Measurements from ENCODE around the gene TMPRSS9. TPM values are rescaled to one million over a fixed set of nuclear protein-coding genes. Genes with fewer than 3 reads are reported as not detected.

TMPRSS9 gene
- polyA plus RNA-seq, 1 donor from 2014 or later, result not detected

- no peaks in the 10 kb centered on the region for H4K20me1 ChIP-seq (ENCODE audit: insufficient read depth)
- H3K27me3 ChIP-seq (ENCODE audit: insufficient read depth, low read depth, low read length), result no peaks in the 10 kb centered on the region
- no peak overlapping the region for H3K4me3 ChIP-seq (ENCODE audit: low read length)
- H2AFZ ChIP-seq (ENCODE audit: low read depth, low read length), result no peak overlapping the region
- H3K27ac ChIP-seq (ENCODE audit: low read length), result no peak overlapping the region
- TF ChIP-seq REST (IDR thresholded peaks at IDR 0.05; ENCODE audit: borderline replicate concordance) (no peak), POLR2AphosphoS5 (IDR thresholded peaks at IDR 0.05) (no peak), TAF1 (IDR thresholded peaks at IDR 0.05; ENCODE audit: low read depth) (no peak), SMC3 (conservative IDR thresholded peaks at IDR 0.05; ENCODE audit: poor library complexity) (no peak), MXI1 (conservative IDR thresholded peaks at IDR 0.05; ENCODE audit: poor library complexity, severe bottlenecking) (no peak), EP300 (conservative IDR thresholded peaks at IDR 0.05; ENCODE audit: poor library complexity, severe bottlenecking) (no peak), CTCF (IDR thresholded peaks at IDR 0.05; ENCODE audit: poor library complexity, severe bottlenecking) (no peak), RAD21 (conservative IDR thresholded peaks at IDR 0.05) (no peak), EZH2 (IDR thresholded peaks at IDR 0.05; ENCODE audit: borderline replicate concordance, insufficient read depth, low read length, poor library complexity, severe bottlenecking) (no peak)
- no peaks in the 10 kb centered on the region for H3K36me3 ChIP-seq (ENCODE audit: insufficient read depth, low read length)
- H3K79me2 ChIP-seq (replicated peaks; ENCODE audit: insufficient read depth, low read length), result no peaks in the 10 kb centered on the region
- H3K9me3 ChIP-seq (ENCODE audit: low read length), result no peaks in the 10 kb centered on the region
- H3K9me2 ChIP-seq (ENCODE audit: insufficient read depth, low read length), result no peaks in the 10 kb centered on the region
- no peaks in the 10 kb centered on the region for H3F3A ChIP-seq (ENCODE audit: insufficient read depth, low read length, poor library complexity, severe bottlenecking)
- no peak overlapping the region for H3K4me2 ChIP-seq (ENCODE audit: low read length)
- no peak overlapping the region for H3K9ac ChIP-seq (ENCODE audit: low read length)
Measured at GRCh38 chr19:2352121-2352520, 7.9 kb upstream of the TMPRSS9 start.

- no peaks in the 10 kb centered on the region for H3K27me3 ChIP-seq (ENCODE audit: insufficient read depth, low read depth, low read length)
- no peaks in the 10 kb centered on the region for H3K36me3 ChIP-seq (ENCODE audit: insufficient read depth, low read length)
- H4K20me1 ChIP-seq (ENCODE audit: insufficient read depth), result no peaks in the 10 kb centered on the region
- no peak overlapping the region for H3K9ac ChIP-seq (ENCODE audit: low read length)
- no peak overlapping the region for H3K4me3 ChIP-seq (ENCODE audit: low read length)
- H3K27ac ChIP-seq (ENCODE audit: low read length), result no peak overlapping the region
- no peaks in the 10 kb centered on the region for H3K9me2 ChIP-seq (ENCODE audit: insufficient read depth, low read length)
- no peaks in the 10 kb centered on the region for H3K9me3 ChIP-seq (ENCODE audit: low read length)
- H3F3A ChIP-seq (ENCODE audit: insufficient read depth, low read length, poor library complexity, severe bottlenecking), result no peaks in the 10 kb centered on the region
- no peaks in the 10 kb centered on the region for H3K79me2 ChIP-seq (replicated peaks; ENCODE audit: insufficient read depth, low read length)
- no peak overlapping the region for H3K4me2 ChIP-seq (ENCODE audit: low read length)
- H2AFZ ChIP-seq (ENCODE audit: low read depth, low read length), result no peak overlapping the region
- TF ChIP-seq CTCF (IDR thresholded peaks at IDR 0.05; ENCODE audit: poor library complexity, severe bottlenecking), result no peak
Measured at GRCh38 chr19:2353159-2353886, 6.7 kb upstream of the TMPRSS9 start.

All from neural cell (in vitro differentiated cells).